Heart left ventricle (tissue), 16 donors: ENCODE measurements around the gene SLC25A13. TPM values are rescaled to one million over a fixed set of nuclear protein-coding genes. Genes with fewer than 3 reads are reported as not detected.

Experiments used
- ATAC-seq, 4 donors: fragments of 200-7000 bp; cut with Tn5 transposase; one replicate each; pipeline ENCODE4 v1.9.1; 2020 to 2022; ENCODE audit warnings: moderate library complexity in 4 of 4, mild to moderate bottlenecking in 3 of 4, moderate number of reproducible peaks in 1 of 4
- DNase-seq, 5 donors: peaks; one replicate each; pipeline ENCODE4 v3.0.0-alpha.2; 2020
- H3K27ac ChIP-seq, 12 donors: fragments of 200-600 bp; sonication (generic) in 4 of 12; one replicate each; pipeline versions ENCODE4 v1.5.0 to v1.8.0; 2016 to 2022; ENCODE audit warnings: mild to moderate bottlenecking in 2 of 12
- H3K27me3 ChIP-seq, 9 donors: fragments of 200-600 bp; sonication (generic) in 2 of 9; one replicate each; pipeline versions ENCODE4 v1.5.1 to v1.8.0; 2016 to 2022; ENCODE audit warnings: mild to moderate bottlenecking in 3 of 9
- H3K36me3 ChIP-seq, 9 donors: fragments of 200-600 bp; sonication (generic) in 2 of 9; one replicate each; pipeline versions ENCODE4 v1.5.0 to v1.8.0; 2018 to 2022; ENCODE audit warnings: mild to moderate bottlenecking in 2 of 9
- H3K4me1 ChIP-seq, 12 donors: fragments of 200-600 bp; sonication (generic) in 4 of 12; one replicate each; pipeline versions ENCODE4 v1.5.0 to v1.8.0; 2016 to 2022; ENCODE audit warnings: mild to moderate bottlenecking in 3 of 12
- H3K4me3 ChIP-seq, 12 donors: fragments of 200-600 bp; sonication (generic) in 4 of 12; one replicate each; pipeline versions ENCODE4 v1.5.0 to v1.8.0; 2017 to 2022; ENCODE audit warnings: mild to moderate bottlenecking in 9 of 12, moderate library complexity in 4 of 12
- H3K9me3 ChIP-seq, 12 donors: fragments of 200-600 bp; sonication (generic) in 4 of 12; one replicate each; pipeline versions ENCODE4 v1.5.0 to v1.8.0; 2016 to 2022; ENCODE audit warnings: mild to moderate bottlenecking in 1 of 12
- CTCF ChIP-seq, 12 donors: fragments of 200-600 bp; sonication (generic) in 4 of 12; IDR thresholded peaks; one replicate each; pipeline versions ENCODE4 v1.5.0 to v1.8.0; 2018 to 2022; ENCODE audit warnings: antibody characterized with exemption in 12 of 12, mild to moderate bottlenecking in 5 of 12
- POLR2A ChIP-seq, 2 donors: fragments of 450-650 bp; IDR thresholded peaks; one replicate each; pipeline ENCODE4 v1.6.1; 2017; ENCODE audit warnings: antibody characterized with exemption in 2 of 2, mild to moderate bottlenecking in 2 of 2, moderate library complexity in 2 of 2
- WGBS, 4 donors: extraction: QIAGEN DNeasy Blood & Tissue Kit in 2 of 4; methylation state at CpG; one replicate each; pipeline versions ENCODE4 v1.1.5 to v1.1.7; 2013 to 2018; 5-methylcytosine and 5-hydroxymethylcytosine counted together
- intact Hi-C, 10 donors: fragments of 100-400 bp; cut with DNase I; formaldehyde crosslinking; loops; one replicate each; pipeline versions ENCODE4 v1.11.1 to v1.14.2; 2022
- polyA plus RNA-seq, 2 donors: library from polyadenylated mRNA; stranded (reverse); fragments of 200-250 nt; gene quantifications; one replicate each; pipeline ENCODE4 v1.2.3, GENCODE V29; 2013
- total RNA-seq, 9 donors: library from RNA; depleted of rRNA in 2 of 9; stranded (reverse); fragments of >200 nt in 2 of 9; fragmentation: NEBNext Ultra II Directional in 3 of 9; extraction: Animal tissue kit (Norgen Biotek cat#: 25700) in 3 of 9; gene quantifications; one replicate each; pipeline versions ENCODE4 v1.1.0 to v1.2.4, GENCODE V29; 2016 to 2023
- donor health status: ischemic (EF 13 %, LVEDD 7.1; RV severe dilation, severe dysfunction).
- donor health status: healthy with polysubstance abuse.
- donor health status: DM: no; HTN: yes; CAD: no.
- donor health status: DM: no; HTN: no; CAD: no.
- donor health status: ischemic (EF 25% LVEDD 6.9; RV normal size, moderate dysfunction).
- donor health status: ischemic (EF 25% LVEDD 5.7; RV mildly dilated, moderate dysfunction).
- donor health status: healthy.
- donor health status: DM: yes; HTN: yes; CAD: no.
- donor health status: ischemic (EF 35%, LVEDD 5.7; RV mildly dilated, moderate dysfunction).
- donor health status: nonischemic (EF 11% LVEDD 7.7; RV severe dilation, severe dysfunction).
- donor health status: DM: yes; HTN: yes; CAD: no.
- donor health status: PGD.
- donor health status: ischemic (EF 29% LVEDD 5.4; RV normal size, mild dysfunction).
- donor health status: nonischemic (EF 23%, LVEDD 6.1; RV moderate dilation, normal function).

The SLC25A13 gene
- total and polyA plus RNA-seq, 11 donors: 3.7 to 17.9 (median 11.4) TPM

- WGBS, 4 donors: 79 to 92% (median 82%) methylated on average over 6 of the region's 6 CpGs
- H3K4me3 ChIP-seq: no peak overlapping the region
- H3K27ac ChIP-seq: no peak overlapping the region
- no peaks in the 10 kb centered on the region for H3K27me3 ChIP-seq
- H3K36me3 ChIP-seq: no peaks in the 10 kb centered on the region
- TF ChIP-seq POLR2A (IDR thresholded peaks at IDR 0.05): no peak
- no peak for TF ChIP-seq CTCF (IDR thresholded peaks at IDR 0.05)
- no peaks in the 10 kb centered on the region for H3K4me1 ChIP-seq
- ATAC-seq (no peak), DNase-seq (no peak)
- H3K9me3 ChIP-seq: no peaks in the 10 kb centered on the region
- intact Hi-C loops: no loop called here
These were observed 231.1 kb downstream of the SLC25A13 start for GRCh38 chr7:96090756-96091155.

- TF ChIP-seq POLR2A (IDR thresholded peaks at IDR 0.05) (no peak), CTCF (IDR thresholded peaks at IDR 0.05) (no peak)
- Histone ChIP-seq H3K4me3 (no peak overlapping the region), H3K36me3 (no peaks in the 10 kb centered on the region), H3K27me3 (no peaks in the 10 kb centered on the region), H3K9me3 (no peaks in the 10 kb centered on the region), H3K4me1 (peaks cover 0 to 4% (median 0%) of the 10 kb centered on the region in 12 donors), H3K27ac (no peak overlapping the region)
- intact Hi-C loops: no loop called here
- no peak for ATAC-seq
- 68 to 71% (median 71%) methylated on average over 3 of the region's 3 CpGs for WGBS, 4 donors
- DNase-seq: no peak
These were observed 232.4 kb downstream of the SLC25A13 start for GRCh38 chr7:96089511-96089910.

GRCh38 chr7:96088579-96088978 is 233.3 kb downstream of the SLC25A13 start:
- DNase-seq: no peak
- peaks cover 0 to 4% (median 0%) of the 10 kb centered on the region in 12 donors for H3K4me1 ChIP-seq
- TF ChIP-seq POLR2A (IDR thresholded peaks at IDR 0.05) (no peak), CTCF (IDR thresholded peaks at IDR 0.05) (no peak)
- H3K27me3 ChIP-seq: no peaks in the 10 kb centered on the region
- ATAC-seq: no peak
- H3K9me3 ChIP-seq: no peaks in the 10 kb centered on the region
- H3K27ac ChIP-seq: no peak overlapping the region
- H3K4me3 ChIP-seq: no peak overlapping the region
- WGBS, 4 donors: 79 to 86% (median 81%) methylated on average over 5 of the region's 5 CpGs
- H3K36me3 ChIP-seq: no peaks in the 10 kb centered on the region
- intact Hi-C loops: no loop called here

GRCh38 chr7:96085953-96086352 is 235.9 kb downstream of the SLC25A13 start:
- no peaks in the 10 kb centered on the region for H3K36me3 ChIP-seq
- intact Hi-C loops: no loop called here
- no peak for TF ChIP-seq POLR2A (IDR thresholded peaks at IDR 0.05)
- no peak for TF ChIP-seq CTCF (IDR thresholded peaks at IDR 0.05)
- 60 to 69% (median 62%) methylated on average over 3 of the region's 3 CpGs for WGBS, 4 donors
- H3K27ac ChIP-seq: no peak overlapping the region
- no peak overlapping the region for H3K4me3 ChIP-seq
- H3K9me3 ChIP-seq: no peaks in the 10 kb centered on the region
- peaks cover 0 to 4% (median 0%) of the 10 kb centered on the region in 12 donors for H3K4me1 ChIP-seq
- H3K27me3 ChIP-seq: no peaks in the 10 kb centered on the region
- no peak for DNase-seq
- ATAC-seq: no peak
